Left ventricle myocardium inferior (tissue), 1 donor: ENCODE measurements around the gene EIF4EBP2. TPM values are rescaled to one million over a fixed set of nuclear protein-coding genes. Genes with fewer than 3 reads are reported as not detected.
A peak's percentile ranks its signal among the peaks of the same experiment; 100 is the strongest.

ENCODE experiments used
- DNase-seq: peaks from one replicate; pipeline ENCODE4 v3.0.0-alpha.2; 2020
- H3K27ac ChIP-seq: fragments of 200-600 bp; replicated peaks from 2 replicates; pipeline ENCODE4 v1.8.0; 2021
- H3K27me3 ChIP-seq: fragments of 200-600 bp; 2 replicates; pipeline ENCODE4 v1.8.0; 2021; ENCODE audit warnings: low read depth
- H3K36me3 ChIP-seq: fragments of 200-600 bp; 2 replicates; pipeline ENCODE4 v1.8.0; 2021
- H3K4me1 ChIP-seq: fragments of 200-600 bp; 2 replicates; pipeline ENCODE4 v1.8.0; 2021
- H3K4me3 ChIP-seq: fragments of 200-600 bp; 2 replicates; pipeline ENCODE4 v1.8.0; 2021; ENCODE audit warnings: mild to moderate bottlenecking, moderate library complexity
- H3K9me3 ChIP-seq: fragments of 200-600 bp; replicated peaks from 2 replicates; pipeline ENCODE4 v1.8.0; 2021
- CTCF ChIP-seq: fragments of 200-600 bp; IDR thresholded peaks from 2 replicates; pipeline ENCODE4 v1.8.0; 2021; ENCODE audit warnings: antibody characterized with exemption, mild to moderate bottlenecking, borderline replicate concordance
- intact Hi-C: fragments of 100-400 bp; cut with micrococcal nuclease; formaldehyde crosslinking; loops from one replicate; pipeline ENCODE4 v1.11.0; 2022
- long read RNA-seq: library from polyadenylated mRNA; unstranded; transcript quantifications from one replicate; pipeline ENCODE4 v2.0.0, GENCODE V29; 2021
- total RNA-seq: library from RNA; stranded (reverse); fragmentation: NEBNext Ultra II Directional; extraction: Animal tissue kit (Norgen Biotek cat#: 25700); gene quantifications from one replicate; pipeline ENCODE4 v1.2.1, GENCODE V29; 2021
- donor health status: DM: no; HTN: yes; CAD: no; lungs with severe emphysema.

EIF4EBP2 gene
- total RNA-seq = 75.1 TPM
- long read RNA-seq, full-length matches to known transcripts = 125 of 172 reads
- long read RNA-seq, partial matches to known transcripts = 7 of 172 reads
- long read RNA-seq, other reads (novel, unspliced or antisense) = 40 of 172 reads

GRCh38 chr10:70404036-70404786 lies at the start of gene EIF4EBP2:
EIF4EBP2 (plus strand) TSS chr10:70404145; CDS start chr10:70404402, 257 bp downstream.
- intact Hi-C loops = no loop called here
- no peaks in the 10 kb centered on the region for H3K9me3 ChIP-seq
- H3K4me3 ChIP-seq = peak within 1 kb of the TSS; percentile 92
- DNase-seq = peak; percentile 99
- peak within 1 kb of the TSS; percentile 99 for H3K27ac ChIP-seq
- no peak for TF ChIP-seq CTCF
- H3K36me3 ChIP-seq = no peaks in the 10 kb centered on the region
- H3K27me3 ChIP-seq = no peaks in the 10 kb centered on the region
- peaks cover 54% of the 10 kb centered on the region for H3K4me1 ChIP-seq

- Histone ChIP-seq H3K9me3 (no peaks in the 10 kb centered on the region), H3K4me1 (peaks cover 34% of the 10 kb centered on the region), H3K4me3 (no peak overlapping the region), H3K27ac (no peak overlapping the region), H3K27me3 (no peaks in the 10 kb centered on the region), H3K36me3 (no peaks in the 10 kb centered on the region)
- no peak for DNase-seq
- no peak for TF ChIP-seq CTCF
- intact Hi-C loops = no loop called here
These were observed 49.4 kb upstream of the EIF4EBP2 start for GRCh38 chr10:70354556-70354955.

GRCh38 chr10:70355051-70356021 lies 48.6 kb upstream of the EIF4EBP2 start:
- Histone ChIP-seq H3K9me3 (no peaks in the 10 kb centered on the region), H3K27me3 (no peaks in the 10 kb centered on the region), H3K27ac (no peak overlapping the region), H3K36me3 (no peaks in the 10 kb centered on the region), H3K4me3 (no peak overlapping the region), H3K4me1 (peaks cover 30% of the 10 kb centered on the region)
- no peak for DNase-seq
- TF ChIP-seq CTCF = no peak
- intact Hi-C loops = no loop called here

- no peaks in the 10 kb centered on the region for H3K36me3 ChIP-seq
- TF ChIP-seq CTCF = no peak
- H3K27ac ChIP-seq = no peak overlapping the region
- intact Hi-C loops = no loop called here
- H3K4me3 ChIP-seq = no peak overlapping the region
- H3K27me3 ChIP-seq = no peaks in the 10 kb centered on the region
- no peaks in the 10 kb centered on the region for H3K9me3 ChIP-seq
- no peak for DNase-seq
- peaks cover 20% of the 10 kb centered on the region for H3K4me1 ChIP-seq
These were observed 46.4 kb upstream of the EIF4EBP2 start for GRCh38 chr10:70357565-70357964.

GRCh38 chr10:70358446-70358845 lies 45.5 kb upstream of the EIF4EBP2 start:
- TF ChIP-seq CTCF = no peak
- no peaks in the 10 kb centered on the region for H3K36me3 ChIP-seq
- intact Hi-C loops = no loop called here
- no peak overlapping the region for H3K4me3 ChIP-seq
- no peaks in the 10 kb centered on the region for H3K9me3 ChIP-seq
- H3K4me1 ChIP-seq = peaks cover 23% of the 10 kb centered on the region
- DNase-seq = no peak
- H3K27me3 ChIP-seq = no peaks in the 10 kb centered on the region
- no peak overlapping the region for H3K27ac ChIP-seq
